RWPE1 (cell line): ENCODE measurements around the gene EXOSC5.
A peak's percentile ranks its signal among the peaks of the same experiment; 100 is the strongest.
"Not testable (repeated sequence)": the region's sequence is repeated elsewhere in the genome, so short reads cannot be mapped to it uniquely, and the experiment has no call there.

ENCODE experiments used
- CTCF ChIA-PET: fragments of 350-600 bp; sonication (Branson Sonifier 250); formaldehyde crosslinking; extraction: SDS; loops from one replicate; lab custom pipeline; 2021; lab: Yijun Ruan, JAX
- POLR2A ChIA-PET: fragments of 400-600 bp; formaldehyde crosslinking; extraction: SDS; loops from one replicate; lab custom pipeline; 2020; ENCODE audit warnings: antibody characterized with exemption; ENCODE audit not compliant: low non-redundant PET; lab: Yijun Ruan, JAX
- DNase-seq: peaks from one replicate; pipeline ENCODE4 v3.0.0; 2012; ENCODE audit warnings: low spot score
- H3K27ac ChIP-seq: fragments of 450-650 bp; 2 replicates; pipeline ENCODE4 v1.5.1; 2017
- TF ChIP-seq, protein P1 (sequence below): fragments of 450-650 bp; conservative IDR thresholded peaks from 2 replicates; pipeline ENCODE4 v1.5.1; 2017; ENCODE audit warnings: low read depth, mild to moderate bottlenecking

EXOSC5 gene

GRCh38 chr19:41353466-41354342 lies 43.5 kb downstream of the EXOSC5 start, which contains the start of gene TGFB1:
TSS of gene TGFB1 (minus strand) at chr19:41353922. CDS start at chr19:41353044, 878 bp downstream.
- DNase-seq: peak; percentile 88
- peak within 1 kb of the TSS; percentile 84 for H3K27ac ChIP-seq
- POLR2A ChIA-PET: no interaction called here

DNA sequence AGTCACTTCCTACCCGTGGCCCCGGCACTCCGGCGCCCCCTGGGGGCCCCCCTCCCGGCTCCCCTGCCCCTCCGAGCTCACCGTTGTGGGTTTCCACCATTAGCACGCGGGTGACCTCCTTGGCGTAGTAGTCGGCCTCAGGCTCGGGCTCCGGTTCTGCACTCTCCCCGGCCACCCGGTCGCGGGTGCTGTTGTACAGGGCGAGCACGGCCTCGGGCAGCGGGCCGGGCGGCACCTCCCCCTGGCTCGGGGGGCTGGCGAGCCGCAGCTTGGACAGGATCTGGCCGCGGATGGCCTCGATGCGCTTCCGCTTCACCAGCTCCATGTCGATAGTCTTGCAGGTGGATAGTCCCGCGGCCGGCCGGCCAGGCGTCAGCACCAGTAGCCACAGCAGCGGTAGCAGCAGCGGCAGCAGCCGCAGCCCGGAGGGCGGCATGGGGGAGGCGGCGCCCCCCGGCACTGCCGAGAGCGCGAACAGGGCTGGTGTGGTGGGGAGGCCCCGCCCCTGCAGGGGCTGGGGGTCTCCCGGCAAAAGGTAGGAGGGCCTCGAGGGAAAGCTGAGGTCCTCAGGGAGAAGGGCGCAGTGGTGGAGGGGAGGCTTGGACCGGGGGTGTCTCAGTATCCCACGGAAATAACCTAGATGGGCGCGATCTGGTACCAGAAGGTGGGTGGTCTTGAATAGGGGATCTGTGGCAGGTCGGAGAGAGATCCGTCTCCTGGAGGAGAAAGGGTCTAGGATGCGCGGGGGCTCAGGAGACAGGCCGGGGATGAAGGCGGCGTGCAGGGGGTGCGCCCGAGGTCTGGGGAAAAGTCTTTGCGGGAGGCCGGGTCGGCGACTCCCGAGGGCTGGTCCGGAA lies 44.3 kb downstream of the EXOSC5 start:
- peak overlapping the region; percentile 84 for H3K27ac ChIP-seq
- TF ChIP-seq, protein P1, sequence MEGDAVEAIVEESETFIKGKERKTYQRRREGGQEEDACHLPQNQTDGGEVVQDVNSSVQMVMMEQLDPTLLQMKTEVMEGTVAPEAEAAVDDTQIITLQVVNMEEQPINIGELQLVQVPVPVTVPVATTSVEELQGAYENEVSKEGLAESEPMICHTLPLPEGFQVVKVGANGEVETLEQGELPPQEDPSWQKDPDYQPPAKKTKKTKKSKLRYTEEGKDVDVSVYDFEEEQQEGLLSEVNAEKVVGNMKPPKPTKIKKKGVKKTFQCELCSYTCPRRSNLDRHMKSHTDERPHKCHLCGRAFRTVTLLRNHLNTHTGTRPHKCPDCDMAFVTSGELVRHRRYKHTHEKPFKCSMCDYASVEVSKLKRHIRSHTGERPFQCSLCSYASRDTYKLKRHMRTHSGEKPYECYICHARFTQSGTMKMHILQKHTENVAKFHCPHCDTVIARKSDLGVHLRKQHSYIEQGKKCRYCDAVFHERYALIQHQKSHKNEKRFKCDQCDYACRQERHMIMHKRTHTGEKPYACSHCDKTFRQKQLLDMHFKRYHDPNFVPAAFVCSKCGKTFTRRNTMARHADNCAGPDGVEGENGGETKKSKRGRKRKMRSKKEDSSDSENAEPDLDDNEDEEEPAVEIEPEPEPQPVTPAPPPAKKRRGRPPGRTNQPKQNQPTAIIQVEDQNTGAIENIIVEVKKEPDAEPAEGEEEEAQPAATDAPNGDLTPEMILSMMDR: peak; percentile 80
- DNase-seq: peak; percentile 72

More at GRCh38 chr19:41353466-41354342, 43.5 kb downstream of the EXOSC5 start, which contains the start of gene TGFB1:
- TF ChIP-seq, protein P1: peak; percentile 88
- CTCF ChIA-PET: interaction anchor here (2.3 kb wide), 1 partner anchor 150 kb away, joined by 6 read pairs; no protein-coding TSS in a partner anchor

DNA sequence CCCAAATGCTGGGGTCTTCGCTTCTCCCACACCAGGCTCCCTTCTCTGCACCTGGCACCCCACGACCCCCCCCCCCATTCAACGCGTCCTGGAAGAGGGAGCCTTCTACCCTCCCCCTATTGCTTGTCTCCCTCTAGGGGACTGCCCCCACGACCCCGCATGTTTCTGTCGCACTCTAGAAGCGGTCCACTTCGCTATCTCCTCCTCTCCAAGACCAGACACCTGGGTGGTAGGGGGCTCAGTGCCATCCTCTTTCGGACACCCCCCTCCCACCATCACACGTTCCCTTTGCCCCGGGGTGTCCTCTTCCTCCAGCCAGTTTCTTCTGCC lies 44.9 kb downstream of the EXOSC5 start:
- TF ChIP-seq, protein P1: no peak
- H3K27ac ChIP-seq: peak overlapping the region; percentile 84

More for the DNA sequence above, 44.3 kb downstream of the EXOSC5 start:
- POLR2A ChIA-PET: interaction anchor here (1.6 kb wide), 1 partner anchor 11 kb away, joined by 9 read pairs; the partner anchor contains the start of gene B9D2
- CTCF ChIA-PET: interaction anchor here (1.8 to 2.3 kb wide), 2 partner anchors 44 to 149 kb away, joined by 6 to 10 read pairs; partner anchors contain the start of gene CCDC97

DNA sequence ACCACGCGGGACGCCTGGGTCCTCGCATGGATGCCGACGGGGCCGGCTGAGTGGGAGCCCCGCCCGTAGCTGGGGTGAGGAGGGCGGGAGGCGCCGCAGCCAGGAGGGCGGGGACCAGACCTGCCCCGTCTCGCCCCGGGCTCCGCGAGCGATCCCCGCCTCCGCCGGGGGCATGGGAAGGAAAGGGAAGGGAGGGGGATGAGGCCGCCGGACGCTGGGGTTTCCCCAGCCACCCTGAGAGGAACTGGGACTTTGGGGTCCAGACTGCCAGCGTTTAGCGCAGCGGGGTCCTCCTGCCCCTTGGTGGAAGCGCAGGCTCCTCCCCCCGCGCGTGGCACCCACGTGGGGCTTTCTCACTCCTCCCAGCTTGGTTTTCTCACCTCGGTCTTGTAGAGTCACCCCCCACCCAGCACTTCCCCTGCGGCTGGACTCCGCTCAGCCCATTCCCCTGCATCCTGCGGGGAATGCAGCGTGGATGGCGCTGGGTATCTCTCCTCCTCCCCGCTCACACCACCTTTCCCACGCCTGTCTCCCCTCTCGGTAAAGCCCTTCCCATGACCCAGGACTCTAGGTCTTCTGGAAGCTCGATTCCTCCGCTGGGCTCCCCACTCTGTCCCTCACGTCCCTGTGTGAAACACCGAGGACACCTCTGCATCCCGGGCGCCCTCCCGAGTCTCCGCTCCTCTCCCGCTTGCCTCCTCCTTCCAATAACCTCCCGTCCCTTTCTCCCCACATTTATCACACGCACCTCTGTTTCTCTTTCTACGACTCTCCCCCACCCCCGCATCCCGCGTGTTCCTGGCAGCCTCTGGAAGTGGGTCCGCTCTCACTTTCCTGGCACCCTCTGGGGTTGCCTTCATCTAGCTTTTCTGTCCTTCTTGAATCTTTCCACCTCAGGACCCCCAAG lies 45.6 kb downstream of the EXOSC5 start:
- TF ChIP-seq, protein P1: no peak
- DNase-seq: peak; percentile 86

More for the DNA sequence above, 44.9 kb downstream of the EXOSC5 start:
- no peak for DNase-seq
- ChIA-PET POLR2A (interaction anchor here (1.0 to 1.6 kb wide), 2 partner anchors 11 to 25 kb away, joined by 7 to 9 read pairs; partner anchors contain the start of gene B9D2), CTCF (interaction anchor here (1.8 to 2.3 kb wide), 2 partner anchors 43 to 148 kb away, joined by 6 to 10 read pairs; partner anchors contain the start of gene CCDC97)

DNA sequence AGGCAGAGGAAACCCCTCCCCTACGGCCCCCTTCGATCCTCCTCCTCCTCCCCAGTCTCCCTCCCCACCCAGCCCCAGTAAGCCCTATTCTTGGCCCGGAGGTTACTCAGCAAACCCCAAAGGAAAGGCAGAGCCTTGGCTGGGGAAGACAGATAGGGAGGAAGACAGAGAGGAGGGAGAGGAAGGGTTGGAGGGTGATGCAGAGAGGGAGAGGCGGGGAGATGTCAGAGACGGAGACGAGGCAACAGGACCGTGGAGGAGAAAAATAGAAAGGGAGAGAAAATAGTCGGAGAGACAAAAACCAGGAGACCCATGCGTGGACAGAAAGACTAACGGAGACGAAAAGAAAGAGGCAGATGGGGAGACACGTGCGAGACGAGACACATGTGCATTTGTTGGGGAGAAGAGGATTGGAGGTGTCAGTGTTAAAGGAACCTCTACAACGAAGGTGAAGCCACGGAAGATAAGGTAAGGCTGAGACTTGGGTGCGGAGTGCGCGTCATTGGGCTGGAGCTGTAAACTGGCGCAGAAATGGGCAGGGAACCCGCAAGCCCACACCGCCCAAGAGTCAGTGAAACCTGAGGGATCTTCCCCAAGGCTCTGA lies 46.3 kb downstream of the EXOSC5 start:
- DNase-seq: no peak
- TF ChIP-seq, protein P1: no peak
- CTCF ChIA-PET: interaction anchor here (1.8 kb wide), 1 partner anchor 42 kb away, joined by 10 read pairs; the partner anchor contains the start of gene CCDC97
- POLR2A ChIA-PET: interaction anchor here (0.5 to 1.6 kb wide), 4 partner anchors 13 to 163 kb away, joined by 3 to 9 read pairs (median 4); partner anchors contain the start of gene B9D2
- peak overlapping the region; percentile 84 for H3K27ac ChIP-seq

More for the DNA sequence above, 45.6 kb downstream of the EXOSC5 start:
- CTCF ChIA-PET: interaction anchor here (1.8 to 2.3 kb wide), 2 partner anchors 43 to 148 kb away, joined by 6 to 10 read pairs; partner anchors contain the start of gene CCDC97
- peak overlapping the region; percentile 84 for H3K27ac ChIP-seq
- POLR2A ChIA-PET: interaction anchor here (0.5 to 1.6 kb wide), 5 partner anchors 12 to 164 kb away, joined by 3 to 9 read pairs (median 4); partner anchors contain the start of gene B9D2

- H3K27ac ChIP-seq: 0 out of 2 replicates have a peak overlapping the region, but pooled peaks have one; percentile 2
- not testable (repeated sequence) for DNase-seq
- CTCF ChIA-PET: interaction anchor here (1.2 kb wide), 1 partner anchor 217 kb away, joined by 5 read pairs; no protein-coding TSS in a partner anchor
- POLR2A ChIA-PET: interaction anchor here (0.6 kb wide), 1 partner anchor 23 kb away, joined by 3 read pairs; no protein-coding TSS in a partner anchor
Observed at GRCh38 chr19:41346916-41347315, 50.2 kb downstream of the EXOSC5 start.
